Measurements from ENCODE around the gene SPOCK1.
"Not testable (repeated sequence)": the region's sequence is repeated elsewhere in the genome, so short reads cannot be mapped to it uniquely, and the experiment has no call there.

Gene SPOCK1

GRCh38 chr5:137393196-137393993 is 105.7 kb downstream of the SPOCK1 start:
- DNase-seq: no peak

GRCh38 chr5:137392261-137392660 is 106.9 kb downstream of the SPOCK1 start:
- DNase-seq: no peak

GRCh38 chr5:137391044-137391443 is 108.1 kb downstream of the SPOCK1 start:
- not testable (repeated sequence) for DNase-seq

GRCh38 chr5:137389042-137389441 is 110.1 kb downstream of the SPOCK1 start:
- DNase-seq: no peak

GRCh38 chr5:137385064-137385463 is 114.1 kb downstream of the SPOCK1 start:
- DNase-seq: no peak

- DNase-seq: no peak
Measured at GRCh38 chr5:137383909-137384308, 115.2 kb downstream of the SPOCK1 start.

- DNase-seq: no peak
Measured at GRCh38 chr5:137381555-137381954, 117.6 kb downstream of the SPOCK1 start.

GRCh38 chr5:137379555-137380286 is 119.4 kb downstream of the SPOCK1 start:
- no peak for DNase-seq

GRCh38 chr5:137375741-137376526 is 123.2 kb downstream of the SPOCK1 start:
- DNase-seq: no peak

GRCh38 chr5:137374110-137374714 is 124.9 kb downstream of the SPOCK1 start:
- DNase-seq: no peak

- DNase-seq: no peak
Measured at GRCh38 chr5:137372773-137373160, 126.4 kb downstream of the SPOCK1 start.

- DNase-seq: no peak
Measured at GRCh38 chr5:137372016-137372772, 126.9 kb downstream of the SPOCK1 start.

- no peak for DNase-seq
Measured at GRCh38 chr5:137370096-137371071, 128.7 kb downstream of the SPOCK1 start.

- DNase-seq: no peak
Measured at GRCh38 chr5:137368651-137369050, 130.5 kb downstream of the SPOCK1 start.

GRCh38 chr5:137367951-137368350 is 131.2 kb downstream of the SPOCK1 start:
- DNase-seq: no peak

- DNase-seq: no peak
Measured at GRCh38 chr5:137366526-137366925, 132.6 kb downstream of the SPOCK1 start.

- DNase-seq: no peak
Measured at GRCh38 chr5:137365126-137365865, 133.8 kb downstream of the SPOCK1 start.

- no peak for DNase-seq
Measured at GRCh38 chr5:137361280-137361679, 137.8 kb downstream of the SPOCK1 start.

- DNase-seq: no peak
Measured at GRCh38 chr5:137360607-137361006, 138.5 kb downstream of the SPOCK1 start.

- no peak for DNase-seq
Measured at GRCh38 chr5:137359941-137360340, 139.2 kb downstream of the SPOCK1 start.
